Left forelimb (tissue), 1 donor: ENCODE measurements around the gene ZNF324.
"Not testable (repeated sequence)": the region's sequence is repeated elsewhere in the genome, so short reads cannot be mapped to it uniquely, and the experiment has no call there.

Source experiments
- DNase-seq: peaks from one replicate; pipeline ENCODE4 v3.0.0-alpha.2; 2018; ENCODE audit warnings: low spot score

ZNF324 gene

DNA sequence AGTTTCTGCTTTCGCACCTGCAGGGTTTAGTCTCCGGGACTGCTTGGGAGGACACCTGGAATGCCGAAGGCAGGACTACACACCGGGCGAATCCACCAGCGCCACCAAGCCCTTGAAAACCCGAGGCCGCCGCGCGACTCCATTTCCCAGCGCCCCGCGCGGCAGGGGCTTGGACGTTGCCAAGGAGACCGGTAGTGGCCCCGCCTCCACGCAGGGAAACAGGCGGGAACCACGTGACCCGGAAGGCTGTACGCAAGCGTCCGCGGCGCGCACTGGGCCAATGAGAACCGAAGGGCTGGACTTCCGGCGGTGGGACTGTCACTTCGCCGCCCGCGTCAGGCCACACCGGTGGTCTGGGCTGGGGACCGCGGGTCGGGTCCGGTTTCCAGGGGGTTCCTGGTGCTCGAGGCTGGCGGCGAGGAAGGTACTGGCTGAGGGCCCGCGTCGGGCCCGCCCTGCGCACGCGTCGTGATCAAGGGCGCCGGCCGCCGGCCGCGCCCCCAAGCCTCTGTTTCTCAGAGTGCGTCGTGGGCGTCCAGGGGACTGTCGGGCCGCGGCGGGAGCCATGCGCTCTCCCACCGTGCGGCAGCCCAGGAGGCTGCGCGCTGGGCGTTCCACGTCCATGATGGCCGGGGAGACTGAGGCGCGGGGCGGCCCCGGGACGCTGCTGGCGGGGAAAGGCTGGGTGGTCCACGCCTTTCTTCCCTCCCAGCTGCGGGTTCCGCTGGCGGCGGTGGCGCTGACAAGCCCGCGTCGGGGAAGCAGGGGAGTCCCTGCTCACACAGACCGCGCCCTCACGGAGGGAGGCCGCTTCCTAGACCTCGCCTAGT lies at the start of gene ZNF324:
Gene ZNF324, plus strand, starts transcription at position 321 of the 830 bp plus-strand sequence. CDS start 2,106 bp downstream, outside the sequence.
- DNase-seq = peak; percentile 99

DNA sequence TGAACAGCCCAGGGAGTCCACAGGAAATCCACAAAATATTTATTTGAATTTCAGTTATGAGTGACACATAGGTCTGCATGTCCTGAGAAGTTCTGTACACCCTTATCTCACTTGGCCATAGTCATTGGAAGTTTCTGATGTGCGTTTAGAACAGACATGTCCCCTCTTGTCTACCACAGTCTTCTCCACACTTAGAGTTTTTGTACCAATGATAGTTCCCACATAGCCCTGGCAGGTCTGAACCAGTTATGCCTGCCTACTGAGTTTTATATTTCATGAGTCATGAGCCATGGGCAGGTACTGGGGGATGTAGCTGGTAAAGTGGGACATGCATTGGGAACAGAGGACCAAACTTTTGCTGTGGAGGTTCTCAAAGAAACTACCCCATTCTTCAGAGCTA lies 38.3 kb upstream of the ZNF324 start:
- DNase-seq = no peak

- DNase-seq = no peak
Measured at GRCh38 chr19:58429745-58430144, 37.1 kb upstream of the ZNF324 start.

DNA sequence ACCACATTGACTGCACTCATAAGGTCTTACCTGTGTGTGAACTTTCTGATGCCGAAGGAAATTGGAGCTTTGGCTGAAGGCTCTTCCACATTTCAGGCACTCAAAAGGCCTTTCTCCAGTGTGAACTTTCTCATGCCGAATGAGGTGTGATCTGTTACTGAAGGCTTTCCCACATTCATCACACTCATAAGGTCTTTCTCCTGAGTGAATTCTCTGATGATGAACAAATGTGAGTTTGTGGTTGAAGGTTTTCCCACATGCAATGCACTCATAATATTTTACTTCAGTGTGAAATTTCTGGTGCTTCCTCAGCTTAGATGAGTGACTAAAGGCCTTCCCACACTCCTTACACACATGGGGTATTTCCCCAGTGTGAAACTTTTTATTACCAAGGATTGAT lies 32.7 kb upstream of the ZNF324 start:
- no peak for DNase-seq

DNA sequence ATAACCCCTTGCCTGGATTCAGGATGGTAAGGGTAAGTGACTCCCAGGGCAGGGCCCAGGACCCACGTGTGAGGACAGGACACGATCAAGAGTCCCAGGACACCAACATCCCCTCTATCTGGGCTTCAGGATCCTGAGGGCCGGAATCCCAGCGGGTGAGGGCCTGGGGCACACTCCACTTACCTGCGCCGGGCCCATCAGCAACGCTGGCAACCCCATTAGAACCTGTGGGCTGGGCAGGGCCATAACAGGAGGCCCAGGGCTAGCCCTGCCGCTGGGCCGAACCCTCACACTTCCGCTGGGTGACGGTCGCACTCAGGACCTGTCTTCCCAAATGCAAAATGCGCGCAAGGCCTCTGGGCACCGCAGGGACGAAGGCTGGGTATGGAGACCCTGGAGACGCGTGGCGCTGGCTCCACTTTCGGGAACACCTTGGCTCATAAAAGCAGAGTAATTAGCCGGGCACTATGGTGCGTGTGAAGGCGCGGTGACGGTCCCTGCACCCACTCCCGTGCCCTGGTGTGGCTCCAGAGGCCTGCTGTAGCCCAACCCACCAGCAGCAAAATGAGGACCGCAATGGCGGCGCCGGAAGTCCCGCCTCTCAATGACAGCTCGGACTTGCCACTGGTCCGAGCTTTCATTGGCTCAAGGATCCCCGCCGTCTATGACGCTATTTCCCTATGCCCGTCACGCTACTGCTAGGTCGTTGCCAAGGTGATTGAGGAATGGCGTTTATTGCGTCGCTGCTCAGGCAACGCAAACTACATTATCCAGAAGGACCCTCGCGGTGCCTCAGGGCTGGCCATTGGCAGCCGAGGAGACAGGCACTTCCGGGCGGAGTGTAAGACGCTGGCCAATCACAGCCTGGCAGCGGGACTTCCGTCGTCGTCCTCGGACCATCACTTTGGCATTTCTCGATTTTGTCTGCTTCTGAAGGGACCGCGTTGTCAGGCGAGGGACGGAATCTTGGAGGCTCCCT lies 27.0 kb upstream of the ZNF324 start, which contains the start of gene ZNF132:
Gene ZNF132, minus strand, starts transcription at position 578 of the 979 bp plus-strand sequence. Its CDS starts 332 bp downstream, at position 246.
- DNase-seq = peak; percentile 94

DNA sequence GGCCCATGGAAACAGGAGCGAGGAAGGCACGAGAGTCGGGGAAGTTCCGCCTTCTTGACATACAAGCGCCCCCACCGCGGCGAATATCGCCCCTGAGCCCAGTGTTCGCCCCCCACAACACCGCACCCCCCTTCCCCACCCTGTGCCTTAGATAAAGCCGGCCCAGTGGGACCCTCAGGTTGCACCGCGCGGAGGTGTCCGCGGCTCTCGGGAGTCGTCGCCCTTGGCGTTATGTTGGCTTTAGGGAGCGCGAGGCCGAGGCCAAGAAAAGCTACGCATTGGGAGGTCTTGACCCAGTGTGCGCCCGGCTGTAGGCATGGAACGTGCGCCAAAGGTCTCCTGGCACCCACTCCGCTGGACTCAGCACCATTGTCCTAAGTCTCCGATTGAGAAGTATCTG lies 26.3 kb upstream of the ZNF324 start:
- no peak for DNase-seq

DNA sequence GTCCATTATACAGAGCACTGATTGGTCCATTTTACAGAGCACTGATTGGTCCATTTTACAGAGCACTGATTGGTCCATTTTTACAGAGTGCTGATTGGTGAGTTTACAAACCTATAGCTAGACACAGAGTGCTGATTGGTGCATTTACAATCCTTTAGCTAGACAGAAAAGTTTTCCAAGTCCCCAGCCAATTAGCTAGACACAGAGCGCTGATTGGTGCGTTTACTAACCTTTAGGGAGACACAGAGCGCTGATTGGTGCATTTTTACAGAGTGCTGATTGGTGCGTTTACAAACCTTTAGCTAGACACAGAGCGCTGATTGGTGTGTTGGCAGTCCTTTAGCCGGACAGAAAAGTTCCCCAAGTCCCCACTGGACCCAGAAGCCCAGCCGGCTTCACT lies 23.9 kb upstream of the ZNF324 start:
- DNase-seq = not testable (repeated sequence)

DNA sequence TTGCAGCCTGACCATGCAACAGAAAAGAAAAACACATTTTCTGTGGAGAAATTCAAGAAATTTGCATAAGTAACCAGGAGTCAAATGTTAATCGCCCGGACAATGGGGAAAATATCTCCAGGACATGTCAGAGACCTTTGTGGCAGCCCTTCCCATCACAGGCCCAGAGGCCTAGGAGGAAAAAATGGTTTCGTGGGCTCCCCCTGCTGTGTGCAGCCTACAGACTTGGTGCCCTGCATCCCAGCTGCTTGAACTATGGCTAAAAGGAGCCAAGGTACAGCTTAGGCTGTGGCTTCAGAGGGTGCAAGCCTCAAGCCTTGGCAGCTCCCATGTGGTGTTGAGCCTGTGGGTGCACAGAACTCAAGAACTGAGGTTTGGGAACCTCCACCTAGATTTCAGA lies 18.0 kb upstream of the ZNF324 start:
- not testable (repeated sequence) for DNase-seq

DNA sequence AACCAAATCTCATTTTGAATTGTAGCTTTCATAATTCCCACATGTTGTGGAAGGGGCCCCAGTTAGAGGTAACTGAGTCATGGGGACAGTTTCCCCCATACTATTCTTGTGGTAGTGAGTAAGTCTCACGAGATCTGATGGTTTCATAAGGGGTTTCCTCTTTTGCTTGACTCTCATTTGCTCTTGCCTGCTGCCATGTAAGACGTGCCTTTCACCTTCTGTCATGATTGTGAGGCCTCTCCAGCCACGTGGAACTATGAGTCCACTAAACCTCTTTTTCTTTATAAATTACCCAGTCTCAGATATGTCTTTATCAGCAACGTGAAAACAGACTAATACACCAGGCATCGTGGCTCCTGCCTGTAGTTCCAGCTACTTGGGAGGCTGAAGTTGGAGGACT lies 16.9 kb upstream of the ZNF324 start:
- not testable (repeated sequence) for DNase-seq

GRCh38 chr19:58450856-58451357 lies 16.0 kb upstream of the ZNF324 start:
- no peak for DNase-seq

DNA sequence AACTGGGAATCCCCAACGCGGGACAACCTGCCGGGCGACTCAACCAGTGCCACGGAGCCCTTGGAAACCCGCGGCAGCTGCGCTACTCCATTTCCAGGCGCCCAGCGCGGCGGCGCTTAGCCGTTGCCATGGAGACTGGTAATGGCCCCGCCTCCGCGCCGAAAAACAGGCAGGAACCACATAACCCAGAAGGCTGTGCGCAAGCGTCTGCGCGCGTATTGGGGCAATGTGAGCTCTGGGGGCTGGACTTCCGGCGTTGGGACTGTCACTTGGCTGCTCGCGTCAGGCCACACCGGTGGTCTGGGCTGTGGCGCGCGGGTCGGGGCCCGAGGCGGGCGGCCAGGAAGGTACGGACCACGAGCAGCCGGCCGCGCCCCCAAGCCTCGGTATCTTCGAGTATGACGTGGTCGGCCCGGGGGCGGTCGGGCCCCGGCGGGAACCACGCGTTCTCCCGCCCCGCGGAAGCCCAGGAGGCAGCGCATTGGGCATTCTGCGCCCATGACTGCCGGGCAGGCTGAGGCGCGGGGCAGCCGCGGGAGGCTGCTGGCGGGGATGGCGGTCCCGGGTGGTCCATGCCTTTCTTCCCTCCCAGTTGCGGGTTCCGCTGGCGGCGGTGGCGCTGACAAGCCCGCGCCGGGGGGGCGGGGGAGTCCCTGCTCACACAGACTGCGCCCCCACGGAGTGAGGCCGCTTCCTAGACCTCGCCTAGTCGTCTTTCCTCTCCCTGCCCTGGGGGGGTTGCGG lies 15.3 kb upstream of the ZNF324 start, which contains the start of gene ZNF324B:
Gene ZNF324B, plus strand, starts transcription at position 265 of the 744 bp plus-strand sequence. CDS start 2,080 bp downstream, outside the sequence.
- DNase-seq = peak; percentile 96

- DNase-seq = no peak
Measured at GRCh38 chr19:58453743-58454142, 13.1 kb upstream of the ZNF324 start.

DNA sequence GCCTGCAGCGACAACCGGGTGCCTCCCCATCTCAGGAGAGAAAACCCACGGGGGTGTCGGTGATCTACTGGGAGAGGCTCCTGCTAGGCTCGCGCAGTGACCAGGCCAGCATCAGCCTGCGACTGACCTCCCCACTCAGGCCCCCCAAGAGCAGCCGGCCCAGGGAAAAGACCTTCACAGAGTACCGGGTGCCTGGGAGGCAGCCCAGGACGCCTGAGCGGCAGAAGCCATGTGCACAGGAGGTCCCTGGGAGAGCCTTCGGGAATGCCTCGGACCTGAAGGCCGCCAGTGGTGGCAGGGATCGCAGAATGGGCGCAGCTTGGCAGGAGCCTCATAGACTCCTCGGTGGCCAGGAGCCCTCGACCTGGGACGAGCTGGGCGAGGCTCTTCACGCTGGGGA lies 11.6 kb upstream of the ZNF324 start:
- DNase-seq = no peak

DNA sequence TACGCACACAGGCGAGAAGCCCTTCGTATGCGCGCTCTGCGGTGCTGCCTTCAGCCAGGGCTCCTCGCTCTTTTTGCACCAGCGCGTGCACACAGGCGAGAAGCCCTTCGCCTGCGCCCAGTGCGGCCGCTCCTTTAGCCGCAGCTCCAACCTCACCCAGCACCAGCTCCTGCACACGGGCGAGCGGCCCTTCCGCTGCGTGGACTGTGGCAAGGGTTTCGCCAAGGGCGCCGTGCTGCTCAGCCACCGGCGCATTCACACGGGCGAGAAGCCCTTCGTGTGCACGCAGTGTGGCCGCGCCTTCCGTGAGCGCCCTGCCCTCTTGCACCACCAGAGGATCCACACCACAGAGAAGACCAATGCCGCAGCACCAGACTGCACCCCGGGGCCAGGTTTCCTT lies 10.8 kb upstream of the ZNF324 start:
- DNase-seq = no peak

DNA sequence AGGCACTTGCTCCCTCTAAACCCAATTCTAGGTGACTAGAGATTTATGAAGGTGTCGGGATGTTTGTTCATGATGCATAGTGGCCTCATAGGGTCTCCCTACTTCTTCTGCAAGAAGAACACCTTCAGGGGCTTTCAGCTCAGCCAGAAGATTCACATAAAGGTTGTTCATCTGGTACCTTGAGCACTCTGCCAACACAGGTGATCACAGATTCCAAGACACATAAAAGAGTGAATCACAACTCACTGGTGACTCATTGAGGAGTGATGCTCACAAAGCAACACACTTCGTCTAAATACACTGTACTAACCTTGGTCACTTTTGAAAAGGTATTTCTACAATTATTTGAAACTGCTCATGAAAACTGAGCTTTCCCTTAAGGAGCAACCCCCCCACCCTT lies 6.8 kb upstream of the ZNF324 start:
- DNase-seq = no peak

GRCh38 chr19:58466089-58466759 lies 656 bp upstream of the ZNF324 start:
- DNase-seq = no peak

DNA sequence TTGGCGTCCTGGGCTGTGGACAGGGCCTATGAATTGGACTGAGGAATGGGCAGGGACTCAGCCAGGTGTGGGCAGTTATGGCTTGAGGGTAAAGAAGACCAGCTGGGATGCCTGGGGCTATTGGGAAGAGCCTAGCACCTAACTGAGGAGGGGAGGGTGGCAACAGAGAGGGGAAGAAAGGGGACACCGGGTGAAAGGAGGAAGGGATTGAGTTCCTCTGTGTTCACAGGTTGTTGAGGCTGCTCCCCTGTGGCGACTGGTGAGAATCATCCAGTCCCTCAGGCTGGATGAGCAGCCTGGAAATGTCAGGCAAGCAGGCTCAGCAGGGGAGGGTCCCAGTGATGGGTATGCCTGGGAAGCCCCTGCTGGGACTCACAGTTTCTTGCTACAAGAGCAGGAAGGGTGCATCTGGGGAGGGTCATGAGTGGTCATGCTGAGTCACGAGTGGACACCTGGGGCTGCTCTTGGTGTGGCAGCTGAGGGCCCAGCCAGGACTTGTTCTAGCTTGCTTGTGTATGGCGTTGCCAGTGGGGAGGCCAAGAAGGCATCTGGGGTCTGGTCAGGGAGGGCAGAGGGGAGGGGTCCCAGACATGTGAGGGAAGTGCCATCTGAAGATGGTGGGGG lies 1.4 kb downstream of the ZNF324 start:
- DNase-seq = no peak

DNA sequence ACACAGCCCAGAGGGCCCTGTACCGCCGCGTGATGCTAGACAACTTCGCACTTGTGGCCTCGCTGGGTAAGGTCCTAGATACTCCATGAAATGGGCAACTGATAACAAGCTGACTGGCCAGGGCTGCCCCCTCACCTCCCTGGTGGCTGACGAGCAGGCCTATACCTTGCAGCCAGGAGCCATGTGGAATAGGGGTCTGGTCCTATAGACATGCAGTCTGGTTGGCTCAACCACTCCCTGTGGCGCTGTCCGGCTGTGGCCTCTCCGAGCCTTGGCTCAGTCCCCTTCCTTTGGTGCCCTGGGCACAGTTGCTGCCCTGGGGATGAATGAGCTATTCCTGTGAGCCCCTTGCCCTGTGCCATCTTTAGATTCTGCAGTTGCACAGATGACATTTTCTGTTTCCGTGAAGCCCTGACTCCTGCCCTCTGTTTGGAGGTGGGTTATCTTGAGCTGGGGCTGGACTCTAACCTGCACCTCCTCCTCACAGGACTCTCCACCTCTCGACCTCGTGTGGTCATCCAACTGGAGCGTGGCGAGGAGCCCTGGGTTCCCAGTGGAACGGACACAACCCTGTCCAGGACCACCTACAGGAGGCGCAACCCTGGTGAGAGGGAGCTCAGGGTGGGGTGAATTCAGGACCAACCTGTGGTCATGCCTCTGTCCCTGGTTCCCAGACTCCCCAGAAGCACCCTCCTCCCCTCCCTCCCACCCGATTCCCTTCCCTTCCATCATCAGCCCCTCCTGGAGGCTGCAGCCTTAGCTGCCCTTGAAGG lies 2.5 kb downstream of the ZNF324 start:
- DNase-seq = no peak

- DNase-seq = not testable (repeated sequence)
Measured at GRCh38 chr19:58470837-58471543, 4.1 kb downstream of the ZNF324 start.
